GM10847 (cell line): ENCODE data around the gene DNLZ.

ENCODE experiments used
- POLR2A ChIP-seq: IDR thresholded peaks from 2 replicates; pipeline ENCODE4 v1.6.1; 2011; ENCODE audit not compliant: insufficient read length; ENCODE audit errors: extremely low read depth

DNLZ gene

GRCh38 chr9:136372006-136372405 lies 8.5 kb upstream of the DNLZ start:
- no peak for TF ChIP-seq POLR2A

GRCh38 chr9:136371533-136371880 lies 8.0 kb upstream of the DNLZ start:
- no peak for TF ChIP-seq POLR2A

GRCh38 chr9:136370687-136371532 lies 7.4 kb upstream of the DNLZ start:
- TF ChIP-seq POLR2A: no peak

GRCh38 chr9:136370037-136370436 lies 6.5 kb upstream of the DNLZ start:
- TF ChIP-seq POLR2A: no peak

- no peak for TF ChIP-seq POLR2A
These were observed 4.6 kb upstream of the DNLZ start for GRCh38 chr9:136368190-136368589.

- TF ChIP-seq POLR2A: no peak
These were observed 4.0 kb upstream of the DNLZ start for GRCh38 chr9:136367296-136368145.

GRCh38 chr9:136366826-136367225 lies 3.3 kb upstream of the DNLZ start:
- TF ChIP-seq POLR2A: no peak

GRCh38 chr9:136365775-136366222 lies 2.3 kb upstream of the DNLZ start:
- no peak for TF ChIP-seq POLR2A

- no peak for TF ChIP-seq POLR2A
These were observed 1.6 kb upstream of the DNLZ start for GRCh38 chr9:136364942-136365774.

- no peak for TF ChIP-seq POLR2A
These were observed 605 bp upstream of the DNLZ start for GRCh38 chr9:136363949-136364748.

- TF ChIP-seq POLR2A: no peak
These were observed 1.1 kb downstream of the DNLZ start for GRCh38 chr9:136362450-136362784.

GRCh38 chr9:136361754-136362449 lies 1.6 kb downstream of the DNLZ start:
- no peak for TF ChIP-seq POLR2A

GRCh38 chr9:136361047-136361753 lies 2.3 kb downstream of the DNLZ start:
- no peak for TF ChIP-seq POLR2A
